ENCODE results near the gene DIP2A. TPM values are rescaled to one million over a fixed set of nuclear protein-coding genes. Genes with fewer than 3 reads are reported as not detected.

Gene DIP2A
- total and polyA plus RNA-seq, 2 of the 8 experiments (the other 6 are each of a cell fraction or from before 2014, with no cell fraction given), result 16.0 to 27.1 TPM

GRCh38 chr21:46500224-46500861 lies 41.7 kb downstream of the DIP2A start:
- Histone ChIP-seq H3K9ac (replicated peaks in 1 of 4; ENCODE audit: extremely low read depth in 1 of 4, low read depth in 3 of 4, low read length in 3 of 4) (no peak overlapping the region), H3K4me3 (ENCODE audit: extremely low read depth in 1 of 4, insufficient read depth in 2 of 4, low read depth in 3 of 4, low read length in 4 of 4) (no peak overlapping the region), H3K79me2 (ENCODE audit: control insufficient read depth in 1 of 2, insufficient read depth in 2 of 2, low read length in 2 of 2) (no peaks in the 10 kb centered on the region), H2BK15ac (ENCODE audit: low read length) (no peak overlapping the region), H3K36me3 (ENCODE audit: control insufficient read depth in 2 of 4, insufficient read depth in 4 of 4, low read length in 3 of 4) (peaks cover 6 to 25% (median 13%) of the 10 kb centered on the region in 4 experiments; a peak in 5 of 8 replicates), H4K8ac (ENCODE audit: extremely low read depth, insufficient read depth, low read length) (no peak overlapping the region), H2BK12ac (ENCODE audit: low read depth, low read length) (no peak overlapping the region), H2AK5ac (ENCODE audit: low read depth, low read length) (no peak overlapping the region), H2BK5ac (ENCODE audit: low read depth, low read length) (no peak overlapping the region), H3K4ac (replicated peaks; ENCODE audit: insufficient read length, low read depth, low read length) (no peak overlapping the region), H3K18ac (ENCODE audit: extremely low read depth, low read length) (no peak overlapping the region), H4K20me1 (replicated peaks in 1 of 2; ENCODE audit: control insufficient read depth in 1 of 2, insufficient read depth in 2 of 2, low read length in 2 of 2) (peaks cover 0 to 6% of the 10 kb centered on the region in 2 experiments), H3K27me3 (replicated peaks in 1 of 4; ENCODE audit: control insufficient read depth in 3 of 4, extremely low read depth in 1 of 4, insufficient read depth in 3 of 4, low read length in 3 of 4) (no peaks in the 10 kb centered on the region), H3K56ac (replicated peaks; ENCODE audit: insufficient read length, low read depth, low read length) (no peak overlapping the region), H3K23ac (ENCODE audit: insufficient read length) (no peak overlapping the region), H3K4me2 (ENCODE audit: insufficient read depth in 1 of 2, low read depth in 2 of 2, low read length in 2 of 2) (no peak overlapping the region), H2BK120ac (replicated peaks; ENCODE audit: low read depth, low read length) (no peak overlapping the region), H4K5ac (ENCODE audit: insufficient read length, low read depth, low read length) (no peak overlapping the region), H2BK20ac (ENCODE audit: low read length) (no peak overlapping the region), H3K4me1 (replicated peaks in 1 of 4; ENCODE audit: control insufficient read depth in 3 of 4, insufficient read depth in 4 of 4, low read length in 3 of 4) (no peaks in the 10 kb centered on the region), H2AFZ (ENCODE audit: low read length) (no peak overlapping the region), H3K23me2 (ENCODE audit: low read depth, low read length) (no peaks in the 10 kb centered on the region), H3K27ac (ENCODE audit: low read depth, low read length) (no peak overlapping the region), H4K91ac (replicated peaks; ENCODE audit: insufficient read length, low read length) (no peak overlapping the region), H3K79me1 (ENCODE audit: low read depth, low read length) (no peaks in the 10 kb centered on the region), H3K14ac (ENCODE audit: insufficient read length) (no peak overlapping the region), H3K9me3 (ENCODE audit: insufficient read depth in 2 of 2, low read depth in 1 of 2, low read length in 1 of 2) (no peaks in the 10 kb centered on the region)
- FAIRE-seq, result no peak
- ChIA-PET CTCF (ENCODE audit: partially characterized antibody) (interaction anchor here (1.0 kb wide), 1 partner anchor 22 kb away, joined by 4 read pairs; no protein-coding TSS in a partner anchor), POLR2A (ENCODE audit: partially characterized antibody) (interaction anchor here (1.5 kb wide), 1 partner anchor 17 kb away, joined by 4 read pairs; no protein-coding TSS in a partner anchor)
- 88% methylated on average over 3 of the region's 3 CpGs; no CpG with 5 or more reads in 1 of the 2 experiments for WGBS, 2 experiments (ENCODE audit: extremely low coverage in 1 of 2, insufficient coverage in 1 of 2, insufficient read length in 1 of 2, insufficient replicate concordance in 2 of 2, low coverage in 1 of 2, low lambda C conversion rate in 2 of 2, missing lambda C conversion rate in 1 of 2)
- DNase-seq (ENCODE audit: low read depth in 1 of 2, low spot score in 2 of 2), result no peak
- TF ChIP-seq CBX5 (IDR thresholded peaks at IDR 0.05; ENCODE audit: low read depth, low read length) (no peak), KDM1A (IDR thresholded peaks at IDR 0.05; ENCODE audit: borderline replicate concordance, low read length) (no peak), SP2 (IDR thresholded peaks at IDR 0.05; ENCODE audit: low read length) (no peak), SIN3A (conservative IDR thresholded peaks at IDR 0.05 in 1 of 2, IDR thresholded peaks at IDR 0.05 in 1 of 2; ENCODE audit: low read depth in 1 of 2, low read length in 2 of 2) (no peak), NANOG (IDR thresholded peaks at IDR 0.05; ENCODE audit: insufficient read depth, low read depth, low read length, poor library complexity, severe bottlenecking) (no peak), KDM5A (IDR thresholded peaks at IDR 0.05; ENCODE audit: low read length) (no peak), BCL11A (IDR thresholded peaks at IDR 0.05; ENCODE audit: low read depth in 2 of 2, low read length in 2 of 2) (no peak), POLR2AphosphoS5 (IDR thresholded peaks at IDR 0.05; ENCODE audit: low read depth, low read length) (no peak), CBX8 (IDR thresholded peaks at IDR 0.05; ENCODE audit: borderline replicate concordance, low read depth, low read length) (no peak), E2F6 (IDR thresholded peaks at IDR 0.05) (no peak), CTBP2 (IDR thresholded peaks at IDR 0.05; ENCODE audit: borderline replicate concordance, insufficient read depth, insufficient read length, low read length) (no peak), PHF8 (conservative IDR thresholded peaks at IDR 0.05; ENCODE audit: low read depth, low read length) (no peak)
